Lower leg skin (tissue), 4 donors: ENCODE measurements around the gene OXNAD1. TPM values are rescaled to one million over a fixed set of nuclear protein-coding genes. Genes with fewer than 3 reads are reported as not detected.

Experiments used
- DNase-seq, 2 donors: peaks; one replicate each; pipeline ENCODE4 v3.0.0-alpha.2; 2019; ENCODE audit warnings: low spot score in 2 of 2
- H3K4me3 ChIP-seq: fragments of 200-600 bp; sonication (generic); 2 replicates; pipeline ENCODE4 v1.5.1; 2017; ENCODE audit warnings: mild to moderate bottlenecking, low read depth; ENCODE audit not compliant: poor library complexity, severe bottlenecking
- POLR2A ChIP-seq, 2 donors: fragments of 450-650 bp; IDR thresholded peaks; one replicate each; pipeline ENCODE4 v1.6.1; 2016 to 2017; ENCODE audit warnings: antibody characterized with exemption in 2 of 2, mild to moderate bottlenecking in 1 of 2, moderate library complexity in 1 of 2
- WGBS, 2 donors: methylation state at CpG; one replicate each; pipeline ENCODE4 v1.1.5; 2018; 5-methylcytosine and 5-hydroxymethylcytosine counted together
- intact Hi-C: fragments of 100-400 bp; cut with DNase I; formaldehyde crosslinking; loops from one replicate; pipeline ENCODE4 v1.15.0; 2023; ENCODE audit warnings: low total_unique reads
- total RNA-seq, 4 donors: library from RNA; depleted of rRNA; stranded (reverse); fragments of >200 nt; gene quantifications; one replicate each; pipeline ENCODE4 v1.1.0, GENCODE V29; 2016
- TF ChIP-seq, protein P1 (sequence below), 3 donors: fragments of 450-650 bp; IDR thresholded peaks; one replicate each; pipeline ENCODE4 v1.5.1; 2016; ENCODE audit warnings: antibody characterized with exemption in 3 of 3, mild to moderate bottlenecking in 3 of 3, moderate library complexity in 2 of 3

The OXNAD1 gene
- total RNA-seq, 4 donors from 2014 or later, result 7.6 to 12.7 (median 10.4) TPM

DNA sequence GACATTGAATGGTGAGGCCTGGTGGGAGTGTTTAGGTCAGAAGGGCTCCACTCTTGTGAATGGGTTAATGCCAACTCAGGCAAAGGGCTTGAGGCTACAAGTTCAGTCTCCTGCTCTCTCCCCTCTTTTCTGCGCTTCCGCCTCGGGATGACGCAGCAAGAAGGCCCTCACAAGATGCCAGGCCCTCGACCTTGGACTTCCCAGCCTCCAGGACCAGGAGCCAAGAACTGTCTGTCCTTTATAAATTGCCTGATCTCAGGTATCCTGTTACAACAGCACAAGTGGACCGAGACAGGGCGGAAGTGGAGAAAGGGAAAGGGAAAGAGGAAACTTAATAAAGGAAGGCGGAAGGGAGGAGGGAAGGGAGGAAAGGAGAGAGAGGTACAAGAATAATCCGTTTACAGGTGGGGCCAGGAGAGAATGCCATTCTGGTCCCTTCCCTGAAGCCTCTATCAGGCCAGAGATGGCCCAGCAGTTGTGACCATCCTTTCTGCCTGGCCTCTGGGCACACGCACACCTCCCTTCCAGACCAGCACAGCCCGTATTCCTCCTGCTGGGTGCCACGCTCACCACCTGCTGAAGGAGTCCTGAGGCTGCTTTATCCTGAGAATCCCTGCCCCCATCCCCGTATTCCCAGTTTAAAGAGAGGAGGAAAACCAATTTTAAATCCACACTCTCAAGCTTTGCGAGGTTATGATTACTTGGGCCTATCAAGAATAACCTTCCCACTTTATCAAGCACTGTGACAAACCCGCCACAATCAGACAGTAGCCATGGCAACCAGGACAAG, 64.2 kb downstream of the OXNAD1 start:
- intact Hi-C loops, result no loop called here
- 88 to 93% methylated on average over 15 of the region's 15 CpGs for WGBS, 2 donors
- TF ChIP-seq POLR2A (IDR thresholded peaks at IDR 0.05), result no peak
- TF ChIP-seq, protein P1, sequence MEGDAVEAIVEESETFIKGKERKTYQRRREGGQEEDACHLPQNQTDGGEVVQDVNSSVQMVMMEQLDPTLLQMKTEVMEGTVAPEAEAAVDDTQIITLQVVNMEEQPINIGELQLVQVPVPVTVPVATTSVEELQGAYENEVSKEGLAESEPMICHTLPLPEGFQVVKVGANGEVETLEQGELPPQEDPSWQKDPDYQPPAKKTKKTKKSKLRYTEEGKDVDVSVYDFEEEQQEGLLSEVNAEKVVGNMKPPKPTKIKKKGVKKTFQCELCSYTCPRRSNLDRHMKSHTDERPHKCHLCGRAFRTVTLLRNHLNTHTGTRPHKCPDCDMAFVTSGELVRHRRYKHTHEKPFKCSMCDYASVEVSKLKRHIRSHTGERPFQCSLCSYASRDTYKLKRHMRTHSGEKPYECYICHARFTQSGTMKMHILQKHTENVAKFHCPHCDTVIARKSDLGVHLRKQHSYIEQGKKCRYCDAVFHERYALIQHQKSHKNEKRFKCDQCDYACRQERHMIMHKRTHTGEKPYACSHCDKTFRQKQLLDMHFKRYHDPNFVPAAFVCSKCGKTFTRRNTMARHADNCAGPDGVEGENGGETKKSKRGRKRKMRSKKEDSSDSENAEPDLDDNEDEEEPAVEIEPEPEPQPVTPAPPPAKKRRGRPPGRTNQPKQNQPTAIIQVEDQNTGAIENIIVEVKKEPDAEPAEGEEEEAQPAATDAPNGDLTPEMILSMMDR (IDR thresholded peaks at IDR 0.05), result no peak

DNA sequence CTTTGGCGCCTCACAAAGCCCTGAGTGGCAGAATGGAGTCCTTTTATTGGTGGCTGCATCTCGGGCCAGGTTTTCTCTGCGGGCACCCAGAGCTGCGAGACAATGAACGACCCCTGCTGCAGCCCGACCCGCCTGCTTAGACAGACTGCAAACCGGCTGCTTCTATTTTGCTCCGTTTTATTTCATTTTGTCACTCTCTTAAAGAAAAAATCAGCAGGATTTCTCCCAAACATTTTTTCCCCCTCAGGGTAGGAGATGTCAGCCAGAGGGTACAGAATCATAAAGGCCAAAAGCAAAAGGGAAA, 64.8 kb downstream of the OXNAD1 start:
- 92 to 94% methylated on average over 9 of the region's 9 CpGs for WGBS, 2 donors
- no peak overlapping the region for H3K4me3 ChIP-seq
- DNase-seq, result no peak
- no peak for TF ChIP-seq POLR2A (IDR thresholded peaks at IDR 0.05)
- TF ChIP-seq, protein P1 (IDR thresholded peaks at IDR 0.05), result no peak
- intact Hi-C loops, result no loop called here

More for the DNA sequence above, 64.2 kb downstream of the OXNAD1 start:
- no peak for DNase-seq
- H3K4me3 ChIP-seq, result no peak overlapping the region

DNA sequence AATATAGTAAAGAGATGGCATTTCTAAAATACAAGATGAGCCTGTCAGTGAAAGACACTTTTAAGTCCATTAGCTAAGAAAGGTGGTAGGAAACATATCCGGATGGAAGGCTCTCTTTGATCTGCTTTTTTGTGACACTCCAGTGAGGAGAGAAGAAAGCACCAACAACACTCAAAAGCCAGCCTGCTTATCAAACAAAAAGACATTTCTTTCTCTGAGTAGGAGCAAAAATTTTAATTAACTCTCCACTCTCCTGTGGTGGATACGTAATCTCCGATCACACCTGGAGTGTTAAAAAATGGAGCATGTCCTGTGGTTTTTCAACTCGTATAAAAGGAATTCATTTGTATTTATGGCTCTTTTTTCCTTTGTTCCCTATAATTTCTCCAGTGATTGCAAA, 65.3 kb downstream of the OXNAD1 start:
- no peak for TF ChIP-seq POLR2A (IDR thresholded peaks at IDR 0.05)
- H3K4me3 ChIP-seq, result no peak overlapping the region
- intact Hi-C loops, result no loop called here
- no peak for DNase-seq
- WGBS, 2 donors, result 89 to 93% methylated on average over 4 of the region's 4 CpGs

DNA sequence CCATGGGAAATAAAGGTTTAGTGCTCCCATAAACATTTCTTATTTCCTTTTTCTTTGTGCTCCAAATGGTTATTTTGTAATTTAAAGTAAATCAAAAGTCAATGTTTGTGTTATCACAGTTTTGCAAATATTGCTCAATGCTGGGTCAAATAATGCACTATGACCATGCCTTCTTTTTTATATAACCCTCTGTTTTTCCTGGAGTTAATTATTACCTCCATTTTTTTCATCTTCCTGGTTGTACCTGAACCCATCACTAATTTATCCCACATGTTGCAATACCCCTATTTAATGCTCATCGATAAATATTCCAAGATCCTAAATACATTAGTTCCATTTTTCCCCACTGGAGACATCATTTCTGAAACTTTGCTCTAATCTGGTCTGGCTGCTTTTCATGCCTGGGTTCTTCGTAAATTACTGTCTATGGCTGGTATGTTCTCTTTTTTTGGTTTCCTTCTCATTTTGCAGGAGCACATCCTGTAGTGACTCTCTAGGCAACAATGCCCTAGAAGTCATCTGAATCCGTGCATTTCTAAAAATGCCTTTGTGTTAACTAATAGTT, 66.4 kb downstream of the OXNAD1 start:
- no peak for TF ChIP-seq POLR2A (IDR thresholded peaks at IDR 0.05)
- TF ChIP-seq, protein P1 (IDR thresholded peaks at IDR 0.05), result no peak
- no peak for DNase-seq
- no peak overlapping the region for H3K4me3 ChIP-seq
- WGBS, 2 donors, result 95 to 96% methylated on average over 3 of the region's 3 CpGs
- intact Hi-C loops, result no loop called here

DNA sequence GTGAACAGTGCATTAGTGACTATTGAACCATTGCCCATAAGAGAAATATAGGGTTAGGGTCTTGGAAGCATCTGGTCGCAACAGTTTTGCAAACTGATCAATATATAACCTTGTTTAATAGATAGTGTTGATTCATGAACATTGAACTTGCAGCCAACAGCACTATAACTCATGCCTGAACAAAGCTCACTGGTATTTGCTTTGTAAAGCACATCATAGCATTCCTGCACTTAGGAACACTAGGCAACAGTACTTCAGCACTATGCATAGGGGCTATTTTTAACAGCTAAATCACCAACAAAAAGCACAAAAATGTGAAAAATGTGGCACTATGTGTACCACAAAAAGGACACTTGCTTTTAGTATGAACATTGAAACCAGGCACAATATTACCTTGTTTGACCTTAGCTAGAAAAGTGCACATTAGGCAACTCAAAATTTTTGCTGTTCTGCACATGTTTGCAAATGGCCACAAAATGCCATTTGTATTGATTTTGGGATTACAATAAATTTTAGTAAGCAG, 68.0 kb downstream of the OXNAD1 start:
- WGBS, 2 donors, result 69 to 91% methylated on average over 1 of the region's 1 CpG
- TF ChIP-seq, protein P1 (IDR thresholded peaks at IDR 0.05), result no peak
- no peak for TF ChIP-seq POLR2A (IDR thresholded peaks at IDR 0.05)
- intact Hi-C loops, result no loop called here
- no peak overlapping the region for H3K4me3 ChIP-seq
- DNase-seq, result no peak

DNA sequence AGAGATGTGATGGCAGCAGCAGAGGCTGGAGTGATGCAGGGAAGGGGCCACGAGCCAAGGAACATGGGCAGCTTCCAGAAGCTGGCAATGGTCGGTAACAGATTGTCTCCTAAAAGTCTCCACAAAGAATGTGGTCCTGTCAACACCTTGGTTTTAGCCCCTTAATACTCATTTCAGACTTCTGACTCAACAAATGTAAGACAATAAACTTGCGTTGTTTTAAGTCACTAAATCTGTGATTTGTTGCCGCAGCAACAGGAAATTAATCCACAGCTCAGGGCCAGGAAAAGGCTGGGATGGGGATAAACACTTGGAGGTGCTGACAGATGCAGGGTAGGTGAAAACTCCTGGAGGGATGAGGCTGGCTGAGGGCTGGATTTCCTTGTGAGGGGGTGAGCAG, 69.9 kb downstream of the OXNAD1 start:
- intact Hi-C loops, result no loop called here
- TF ChIP-seq, protein P1 (IDR thresholded peaks at IDR 0.05), result no peak
- TF ChIP-seq POLR2A (IDR thresholded peaks at IDR 0.05), result no peak
- no peak overlapping the region for H3K4me3 ChIP-seq
- no peak for DNase-seq
- WGBS, 2 donors, result 61 to 67% methylated on average over 4 of the region's 4 CpGs
